Prostate gland (tissue), 2 donors: ENCODE measurements around the gene ELP5. TPM values are rescaled to one million over a fixed set of nuclear protein-coding genes. Genes with fewer than 3 reads are reported as not detected.
A peak's percentile ranks its signal among the peaks of the same experiment; 100 is the strongest.

ENCODE experiments used
- DNase-seq: peaks from one replicate; pipeline ENCODE4 v3.0.0-alpha.2; 2019; ENCODE audit warnings: low spot score
- H3K27ac ChIP-seq, 2 donors: fragments of 200-600 bp; sonication (generic); 2 replicates each; pipeline ENCODE4 v1.5.1; 2017 to 2019
- H3K27me3 ChIP-seq: fragments of 200-600 bp; sonication (generic); replicated peaks from 2 replicates; pipeline ENCODE4 v1.5.1; 2019; ENCODE audit not compliant: insufficient read depth
- H3K36me3 ChIP-seq, 2 donors: fragments of 200-600 bp; sonication (generic); 1 replicate in 1 of 2; 2 replicates in 1 of 2; pipeline versions ENCODE4 v1.5.1 to v1.8.1; 2017 to 2019
- H3K4me1 ChIP-seq: fragments of 200-600 bp; sonication (generic); replicated peaks from 2 replicates; pipeline ENCODE4 v1.5.1; 2019
- H3K4me3 ChIP-seq, 2 donors: fragments of 200-600 bp; sonication (generic); 2 replicates each; pipeline ENCODE4 v1.5.1; 2017 to 2019
- H3K9me3 ChIP-seq: fragments of 200-600 bp; sonication (generic); 2 replicates; pipeline ENCODE4 v1.5.1; 2017
- POLR2A ChIP-seq: fragments of 450-650 bp; IDR thresholded peaks from one replicate; pipeline ENCODE4 v1.6.1; 2016; ENCODE audit warnings: antibody characterized with exemption, mild to moderate bottlenecking
- POLR2AphosphoS5 ChIP-seq: sonication (generic); formaldehyde crosslinking; IDR thresholded peaks from one replicate; pipeline ENCODE4 v1.6.1; 2017; ENCODE audit warnings: antibody characterized with exemption
- WGBS: methylation state at CpG from one replicate; pipeline ENCODE4 v1.1.5; 2018; 5-methylcytosine and 5-hydroxymethylcytosine counted together
- intact Hi-C: fragments of 100-400 bp; cut with DNase I; formaldehyde crosslinking; loops from one replicate; pipeline ENCODE4 v1.14.2; 2022
- total RNA-seq, 2 donors: library from RNA; depleted of rRNA; stranded (reverse); fragments of >200 nt; gene quantifications; one replicate each; pipeline ENCODE4 v1.1.0, GENCODE V29; 2016
- TF ChIP-seq, protein P1 (sequence below), 4 experiments: fragments of 200-600 bp in 2 of 4; fragments of 450-650 bp in 2 of 4; sonication (generic) in 2 of 4; IDR thresholded peaks; 1 replicate in 3 of 4; 2 replicates in 1 of 4; pipeline ENCODE4 v1.5.1; 2016 to 2019; ENCODE audit warnings: antibody characterized with exemption in 4 of 4, mild to moderate bottlenecking in 2 of 4, moderate library complexity in 2 of 4

Gene ELP5
- total RNA-seq, 2 donors from 2014 or later: 50.1 to 65.2 TPM

DNA sequence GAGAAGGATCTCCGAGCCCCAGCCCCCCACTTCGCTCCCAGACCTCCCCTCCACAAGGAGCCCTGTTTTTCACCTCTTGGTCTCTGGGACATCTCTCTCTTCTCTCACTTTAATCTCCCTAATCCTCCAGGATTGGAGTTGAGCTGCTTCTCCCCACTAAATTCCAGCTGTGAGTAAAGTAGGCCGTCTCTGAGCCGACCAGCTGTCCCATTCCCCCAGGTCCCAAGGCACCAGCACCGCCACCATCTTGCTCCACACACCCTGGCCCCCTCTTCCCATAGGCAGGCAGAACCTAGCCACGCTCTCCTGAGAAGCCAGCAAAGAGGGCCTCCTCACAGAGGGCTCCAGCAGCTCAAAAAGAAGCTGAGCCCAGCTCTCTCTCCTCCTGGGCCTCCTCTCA lies 33.3 kb upstream of the ELP5 start:
- no peak for DNase-seq
- intact Hi-C loops: no loop called here
- Histone ChIP-seq H3K27ac (peak overlapping the region; percentile 97 to 99), H3K36me3 (peaks cover 0 to 10% of the 10 kb centered on the region in 2 donors), H3K9me3 (no peaks in the 10 kb centered on the region), H3K4me1 (peaks cover 18% of the 10 kb centered on the region), H3K4me3 (no peak overlapping the region), H3K27me3 (no peaks in the 10 kb centered on the region)
- WGBS: 68% methylated on average over 6 of the region's 6 CpGs
- TF ChIP-seq POLR2A (no peak), POLR2AphosphoS5 (no peak)
- TF ChIP-seq, protein P1, sequence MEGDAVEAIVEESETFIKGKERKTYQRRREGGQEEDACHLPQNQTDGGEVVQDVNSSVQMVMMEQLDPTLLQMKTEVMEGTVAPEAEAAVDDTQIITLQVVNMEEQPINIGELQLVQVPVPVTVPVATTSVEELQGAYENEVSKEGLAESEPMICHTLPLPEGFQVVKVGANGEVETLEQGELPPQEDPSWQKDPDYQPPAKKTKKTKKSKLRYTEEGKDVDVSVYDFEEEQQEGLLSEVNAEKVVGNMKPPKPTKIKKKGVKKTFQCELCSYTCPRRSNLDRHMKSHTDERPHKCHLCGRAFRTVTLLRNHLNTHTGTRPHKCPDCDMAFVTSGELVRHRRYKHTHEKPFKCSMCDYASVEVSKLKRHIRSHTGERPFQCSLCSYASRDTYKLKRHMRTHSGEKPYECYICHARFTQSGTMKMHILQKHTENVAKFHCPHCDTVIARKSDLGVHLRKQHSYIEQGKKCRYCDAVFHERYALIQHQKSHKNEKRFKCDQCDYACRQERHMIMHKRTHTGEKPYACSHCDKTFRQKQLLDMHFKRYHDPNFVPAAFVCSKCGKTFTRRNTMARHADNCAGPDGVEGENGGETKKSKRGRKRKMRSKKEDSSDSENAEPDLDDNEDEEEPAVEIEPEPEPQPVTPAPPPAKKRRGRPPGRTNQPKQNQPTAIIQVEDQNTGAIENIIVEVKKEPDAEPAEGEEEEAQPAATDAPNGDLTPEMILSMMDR (IDR thresholded peaks at IDR 0.05): no peak

DNA sequence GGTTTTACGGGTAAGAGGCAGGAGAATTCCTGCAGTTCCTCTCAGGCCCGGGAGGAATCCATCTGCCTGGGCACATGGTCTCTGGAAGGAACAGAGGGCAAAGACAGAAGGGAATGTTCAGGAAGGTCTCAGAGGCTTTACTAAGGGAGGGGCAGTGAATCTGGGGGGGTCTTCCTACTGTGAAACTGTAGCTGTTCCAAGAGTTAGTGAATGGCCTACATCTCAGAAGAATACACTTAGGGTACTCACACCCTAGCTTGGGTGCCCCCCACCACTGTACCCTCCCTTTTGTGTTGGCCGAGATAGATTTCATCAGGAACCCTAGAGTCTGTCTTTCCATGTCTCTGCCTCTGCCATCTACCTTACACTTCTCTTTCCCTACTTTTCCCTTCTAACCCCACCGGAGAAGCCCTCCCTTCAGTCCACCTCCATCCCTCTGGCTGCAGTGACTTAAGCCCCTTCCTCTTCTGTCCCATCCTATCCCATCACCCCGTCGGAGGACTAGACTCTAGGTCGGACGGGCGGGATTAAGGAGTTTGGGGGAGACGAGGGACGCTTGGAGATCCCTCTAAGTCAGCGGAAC lies 32.7 kb upstream of the ELP5 start:
- H3K27ac ChIP-seq: peak overlapping the region; percentile 97 to 99
- no peak for TF ChIP-seq POLR2A
- no peak for TF ChIP-seq POLR2AphosphoS5
- TF ChIP-seq, protein P1 (IDR thresholded peaks at IDR 0.05): no peak
- WGBS: 17% methylated on average over 12 of the region's 12 CpGs

DNA sequence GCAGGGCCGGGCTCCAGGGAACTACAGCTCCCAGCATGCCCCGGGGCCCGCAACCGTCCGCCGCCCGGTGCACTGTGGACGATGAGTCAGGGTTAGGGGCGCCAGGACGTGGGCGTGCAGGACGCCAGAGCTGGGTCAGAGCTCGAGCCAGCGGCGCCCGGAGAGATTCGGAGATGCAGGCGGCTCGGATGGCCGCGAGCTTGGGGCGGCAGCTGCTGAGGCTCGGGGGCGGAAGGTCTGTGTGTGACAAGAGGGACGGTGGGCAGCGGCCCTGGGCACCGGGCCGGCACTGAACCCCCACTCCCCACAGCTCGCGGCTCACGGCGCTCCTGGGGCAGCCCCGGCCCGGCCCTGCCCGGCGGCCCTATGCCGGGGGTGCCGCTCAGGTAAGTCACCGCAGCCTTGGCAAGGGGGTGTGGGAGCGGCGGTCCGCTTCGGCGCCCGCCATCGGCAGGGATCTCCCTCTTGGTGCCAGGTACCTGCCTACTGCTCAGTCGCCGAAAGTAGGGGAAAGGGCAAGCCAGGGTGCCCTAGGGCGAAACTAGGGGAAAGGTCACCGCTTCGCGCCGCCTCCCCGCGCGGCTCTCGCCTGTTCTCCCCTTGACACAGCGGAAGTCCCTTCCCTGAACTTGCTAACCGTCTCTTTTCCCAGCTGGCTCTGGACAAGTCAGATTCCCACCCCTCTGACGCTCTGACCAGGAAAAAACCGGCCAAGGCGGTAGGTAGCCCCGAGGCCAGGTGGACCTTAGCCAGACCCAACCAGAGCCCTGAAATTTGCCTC lies 32.0 kb upstream of the ELP5 start, which contains the start of the genes ACADVL and DLG4:
Gene ACADVL (plus strand): TSS at position 127 of the 781 bp plus-strand sequence. CDS start 47 bp downstream, at position 174.
Gene DLG4 (minus strand): TSS at position 25 of the 781 bp plus-strand sequence.
- peak; percentile 88 for DNase-seq
- Histone ChIP-seq H3K36me3 (peaks cover 0 to 20% of the 10 kb centered on the region in 2 donors), H3K27me3 (no peaks in the 10 kb centered on the region), H3K9me3 (no peaks in the 10 kb centered on the region), H3K4me3 (peak within 1 kb of the TSS; percentile 74 to 86), H3K4me1 (peaks cover 18% of the 10 kb centered on the region), H3K27ac (peak within 1 kb of the TSS; percentile 97 to 99)
- TF ChIP-seq POLR2AphosphoS5: peak; percentile 92
- TF ChIP-seq, protein P1 (IDR thresholded peaks at IDR 0.05): peak in 1 of 4 experiments; percentile 13
- peak; percentile 76 for TF ChIP-seq POLR2A
- intact Hi-C loops: no loop called here
- under 1% methylated on average over 44 of the region's 63 CpGs for WGBS

More for the DNA sequence above, 32.7 kb upstream of the ELP5 start:
- Histone ChIP-seq H3K4me1 (peaks cover 18% of the 10 kb centered on the region), H3K27me3 (no peaks in the 10 kb centered on the region), H3K36me3 (peaks cover 0 to 15% of the 10 kb centered on the region in 2 donors), H3K4me3 (peak overlapping the region; percentile 74 to 86), H3K9me3 (no peaks in the 10 kb centered on the region)
- no peak for DNase-seq
- intact Hi-C loops: no loop called here

DNA sequence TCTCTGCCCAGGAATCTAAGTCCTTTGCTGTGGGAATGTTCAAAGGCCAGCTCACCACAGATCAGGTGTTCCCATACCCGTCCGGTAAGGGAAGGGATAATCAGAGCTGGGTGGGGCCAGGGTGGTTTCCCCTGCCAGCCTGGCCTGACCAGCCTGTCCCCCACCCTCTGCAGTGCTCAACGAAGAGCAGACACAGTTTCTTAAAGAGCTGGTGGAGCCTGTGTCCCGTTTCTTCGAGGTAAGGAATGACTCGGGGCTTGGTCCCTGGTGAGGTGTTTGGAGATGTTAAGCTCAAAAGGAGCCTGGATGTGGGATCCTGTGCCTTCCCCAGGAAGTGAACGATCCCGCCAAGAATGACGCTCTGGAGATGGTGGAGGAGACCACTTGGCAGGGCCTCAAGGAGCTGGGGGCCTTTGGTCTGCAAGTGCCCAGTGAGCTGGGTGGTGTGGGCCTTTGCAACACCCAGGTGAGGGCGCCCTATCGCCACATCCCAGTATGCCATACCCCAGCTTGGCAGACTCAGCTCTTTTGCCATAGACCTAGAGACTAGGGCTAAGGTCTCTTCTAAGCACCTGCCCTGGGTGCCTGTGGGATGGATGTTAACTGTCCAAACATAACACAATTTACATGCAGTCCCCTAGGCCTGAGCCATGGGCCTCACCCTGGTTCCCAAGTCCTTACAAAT lies 31.3 kb upstream of the ELP5 start:
- peaks cover 18% of the 10 kb centered on the region for H3K4me1 ChIP-seq
- intact Hi-C loops: no loop called here
- H3K27me3 ChIP-seq: no peaks in the 10 kb centered on the region
- peak overlapping the region; percentile 74 to 86 for H3K4me3 ChIP-seq
- peak; percentile 40 for TF ChIP-seq POLR2AphosphoS5
- TF ChIP-seq POLR2A: no peak
- TF ChIP-seq, protein P1 (IDR thresholded peaks at IDR 0.05): peak in 3 of 4 experiments; percentile 32 to 60 (median 51)
- peak overlapping the region; percentile 97 to 99 for H3K27ac ChIP-seq
- WGBS: 18% methylated on average over 11 of the region's 11 CpGs
- H3K36me3 ChIP-seq: peaks cover 0 to 20% of the 10 kb centered on the region in 2 donors
- no peaks in the 10 kb centered on the region for H3K9me3 ChIP-seq
- DNase-seq: peak; percentile 79
